Measurements from ENCODE around the gene PIAS1.
"Not testable (repeated sequence)": the region's sequence is repeated elsewhere in the genome, so short reads cannot be mapped to it uniquely, and the experiment has no call there.

Gene PIAS1

DNA sequence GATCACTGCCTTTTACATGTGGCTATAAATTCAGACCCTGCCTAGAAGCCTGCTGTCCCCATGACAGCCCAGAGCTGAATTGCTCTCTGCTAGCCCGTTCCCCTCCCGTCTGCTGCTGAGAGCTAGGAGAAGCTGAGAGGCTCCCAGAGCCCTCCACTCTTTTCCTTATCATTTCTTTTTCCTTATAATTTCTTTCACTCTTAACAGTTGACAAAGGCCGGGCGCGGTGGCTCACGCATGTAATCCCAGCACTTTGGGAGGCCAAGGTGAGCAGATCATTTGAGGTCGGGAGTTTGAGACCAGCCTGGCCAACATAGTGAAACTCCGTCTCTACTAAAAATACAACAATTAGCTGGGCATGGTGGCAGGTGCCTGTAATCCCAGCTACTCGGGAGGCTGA, 180.4 kb downstream of the PIAS1 start:
- H3K4me3 Mint-ChIP-seq; H3K9me3 Mint-ChIP-seq; H3K27ac Mint-ChIP-seq (ENCODE audit: low read depth); ATAC-seq (replicated peaks; ENCODE audit: extremely low read depth, poor library complexity, severe bottlenecking); H3K36me3 Mint-ChIP-seq (ENCODE audit: insufficient read depth); DNase-seq (ENCODE audit: low spot score in 2 of 2): not testable (repeated sequence)
- Mint-ChIP-seq H3K27me3 (peaks cover 44% of the 10 kb centered on the region), H3K4me1 (peaks cover 13% of the 10 kb centered on the region)

DNA sequence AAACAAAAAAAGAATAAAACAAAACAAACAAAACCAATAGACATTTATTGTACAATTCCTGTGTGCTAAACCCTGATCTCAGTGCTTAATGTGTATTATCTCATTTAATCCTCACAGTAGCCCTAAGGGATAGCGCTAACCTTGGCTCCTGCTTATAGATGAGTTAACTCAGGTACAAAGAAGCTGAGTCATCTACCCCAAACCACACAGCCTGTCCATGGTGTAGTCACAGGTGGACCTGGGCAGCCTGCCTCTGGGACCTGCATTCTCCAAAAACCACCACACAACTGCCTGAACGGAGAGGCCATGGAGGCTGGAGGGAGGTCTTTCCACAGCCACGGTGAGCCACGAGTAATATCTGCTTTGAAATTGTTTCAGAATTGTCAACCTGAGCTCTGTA, 180.9 kb downstream of the PIAS1 start:
- DNase-seq (ENCODE audit: low spot score in 2 of 2) (no peak), ATAC-seq (replicated peaks; ENCODE audit: extremely low read depth, poor library complexity, severe bottlenecking) (no peak)
- Mint-ChIP-seq H3K4me3 (no peak overlapping the region), H3K9me3 (no peaks in the 10 kb centered on the region), H3K27ac (ENCODE audit: low read depth) (no peak overlapping the region), H3K27me3 (peaks cover 44% of the 10 kb centered on the region), H3K4me1 (peaks cover 9% of the 10 kb centered on the region), H3K36me3 (ENCODE audit: insufficient read depth) (no peaks in the 10 kb centered on the region)

DNA sequence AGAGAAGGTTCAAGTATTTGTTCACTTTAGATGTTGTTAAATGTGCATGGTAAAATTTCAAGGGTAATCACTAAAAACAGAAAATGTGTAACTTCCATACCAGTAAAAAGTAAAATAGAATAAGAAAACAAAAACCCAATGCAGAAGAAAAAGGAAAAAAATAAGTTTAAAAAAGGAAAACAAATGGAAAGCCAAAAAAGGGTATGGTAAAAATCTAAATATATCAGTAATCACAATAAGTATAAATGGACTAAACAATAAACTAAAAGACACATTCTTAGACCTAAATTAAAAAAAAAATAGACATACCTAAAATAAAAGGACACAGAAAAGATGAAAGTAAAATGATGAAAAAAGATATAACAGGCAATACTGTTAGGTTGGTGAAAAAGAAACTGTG, 184.9 kb downstream of the PIAS1 start:
- peaks cover 34% of the 10 kb centered on the region for H3K27me3 Mint-ChIP-seq
- peaks cover 6% of the 10 kb centered on the region for H3K9me3 Mint-ChIP-seq
- ATAC-seq (replicated peaks; ENCODE audit: extremely low read depth, poor library complexity, severe bottlenecking) = no peak
- no peak overlapping the region for H3K27ac Mint-ChIP-seq (ENCODE audit: low read depth)
- no peak overlapping the region for H3K4me3 Mint-ChIP-seq
- no peaks in the 10 kb centered on the region for H3K36me3 Mint-ChIP-seq (ENCODE audit: insufficient read depth)
- no peaks in the 10 kb centered on the region for H3K4me1 Mint-ChIP-seq
- no peak for DNase-seq (ENCODE audit: low spot score in 2 of 2)

DNA sequence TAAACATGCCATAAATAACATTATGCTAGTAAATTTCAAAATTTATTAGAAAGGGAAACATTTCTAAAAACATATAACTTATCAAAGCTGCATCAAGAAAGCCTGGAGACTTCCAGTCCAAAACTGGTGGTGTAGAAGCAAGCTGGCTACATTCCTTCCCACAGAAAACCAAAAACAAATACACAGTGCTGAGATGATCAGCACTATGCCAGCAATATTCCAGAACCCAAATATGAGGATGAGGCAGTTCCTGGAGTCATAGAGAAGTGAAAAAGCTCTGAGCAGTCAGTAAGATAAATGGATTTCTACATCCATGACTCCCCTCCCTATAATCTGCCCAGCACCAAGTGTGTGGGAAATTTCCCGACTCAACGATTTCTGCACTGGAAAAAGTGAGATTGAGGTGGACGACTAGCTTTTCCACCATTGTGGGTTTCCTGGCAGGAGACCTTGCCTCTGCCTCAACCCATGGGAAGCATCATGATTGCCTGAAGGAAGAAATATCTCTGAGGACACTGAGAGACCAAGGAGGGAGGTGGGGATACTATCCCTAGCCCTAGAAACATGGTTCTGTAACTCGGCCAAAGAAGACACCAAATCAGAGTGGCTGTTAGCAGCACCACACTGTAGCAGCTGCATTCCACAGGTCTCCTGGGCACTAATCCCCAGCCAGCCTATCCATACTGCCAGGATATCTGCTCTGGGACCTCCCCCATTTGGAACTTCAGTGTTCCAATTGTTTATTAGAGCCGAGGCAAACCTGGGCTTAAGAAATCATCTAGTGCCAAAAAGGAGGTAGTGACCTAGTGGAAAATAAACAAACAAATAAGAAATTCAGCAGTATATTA, 187.2 kb downstream of the PIAS1 start:
- H3K4me1 Mint-ChIP-seq = no peaks in the 10 kb centered on the region
- DNase-seq (ENCODE audit: low spot score in 2 of 2) (no peak), ATAC-seq (replicated peaks; ENCODE audit: extremely low read depth, poor library complexity, severe bottlenecking) (no peak)
- no peak overlapping the region for H3K4me3 Mint-ChIP-seq
- no peaks in the 10 kb centered on the region for H3K36me3 Mint-ChIP-seq (ENCODE audit: insufficient read depth)
- H3K9me3 Mint-ChIP-seq = peaks cover 6% of the 10 kb centered on the region
- H3K27me3 Mint-ChIP-seq = peaks cover 28% of the 10 kb centered on the region
- H3K27ac Mint-ChIP-seq (ENCODE audit: low read depth) = no peak overlapping the region
